H1 (cell line): ENCODE data around the gene REG1A. TPM values are rescaled to one million over a fixed set of nuclear protein-coding genes. Genes with fewer than 3 reads are reported as not detected.

Experiments used
- CTCF ChIA-PET: fragments of 300-600 bp; sonication (Branson Sonifier 250); formaldehyde crosslinking; loops from one replicate; lab custom pipeline; 2021; ENCODE audit not compliant: partially characterized antibody; lab: Charles Lee
- POLR2A ChIA-PET: fragments of 300-600 bp; sonication (Branson Sonifier 250); formaldehyde crosslinking; loops from one replicate; lab custom pipeline; 2021; ENCODE audit warnings: inconsistent platforms; ENCODE audit not compliant: partially characterized antibody; lab: Charles Lee
- DNase-seq, 2 experiments: peaks; one replicate each; pipeline versions ENCODE4 v3.0.0 to v3.0.0-alpha.2; 2010 to 2022; ENCODE audit warnings: low spot score in 2 of 2, low read depth in 1 of 2, mixed read lengths in 1 of 2
- FAIRE-seq: peaks from 2 replicates; lab custom pipeline; 2011; peaks lifted over from hg19 to GRCh38; lab: Jason Lieb, UNC
- H2AFZ ChIP-seq: 2 replicates; pipeline ENCODE4 v1.8.1; 2012; ENCODE audit warnings: low read length, inconsistent platforms
- H2AK5ac ChIP-seq: 2 replicates; pipeline ENCODE4 v1.6.1; 2013; ENCODE audit warnings: low read depth, low read length
- H2BK120ac ChIP-seq: replicated peaks from 2 replicates; pipeline ENCODE3; 2013; ENCODE audit warnings: low read depth, low read length, inconsistent platforms
- H2BK12ac ChIP-seq: 2 replicates; pipeline ENCODE4 v1.6.1; 2013; ENCODE audit warnings: low read depth, low read length
- H2BK15ac ChIP-seq: 2 replicates; pipeline ENCODE4 v1.6.1; 2013; ENCODE audit warnings: low read length
- H2BK20ac ChIP-seq: 2 replicates; pipeline ENCODE4 v1.6.1; 2013; ENCODE audit warnings: low read length
- H2BK5ac ChIP-seq: 2 replicates; pipeline ENCODE4 v1.6.1; 2013; ENCODE audit warnings: low read depth, low read length
- H3K14ac ChIP-seq: 2 replicates; pipeline ENCODE4 v1.6.1; 2013; ENCODE audit warnings: inconsistent platforms; ENCODE audit not compliant: insufficient read length
- H3K18ac ChIP-seq: 2 replicates; pipeline ENCODE4 v1.6.1; 2013; ENCODE audit warnings: low read length; ENCODE audit errors: extremely low read depth
- H3K23ac ChIP-seq: 2 replicates; pipeline ENCODE4 v1.6.1; 2013; ENCODE audit warnings: inconsistent platforms; ENCODE audit not compliant: insufficient read length
- H3K23me2 ChIP-seq: 2 replicates; pipeline ENCODE4 v1.6.1; 2013; ENCODE audit warnings: low read depth, low read length
- H3K27ac ChIP-seq: 2 replicates; pipeline ENCODE4 v1.6.1; 2011; ENCODE audit warnings: low read depth, low read length, inconsistent platforms
- H3K27me3 ChIP-seq, 4 experiments: replicated peaks in 1 of 4; 1 replicate in 1 of 4; 2 replicates in 3 of 4; pipeline versions ENCODE4 v1.6.1 to v1.8.1; 2011 to 2013; ENCODE audit warnings: low read length in 3 of 4, mild to moderate bottlenecking in 3 of 4, inconsistent platforms in 2 of 4, mixed read lengths in 2 of 4, moderate library complexity in 1 of 4; ENCODE audit not compliant: control insufficient read depth in 3 of 4, insufficient read depth in 3 of 4; ENCODE audit errors: extremely low read depth in 1 of 4
- H3K36me3 ChIP-seq, 4 experiments: 2 replicates each; pipeline versions ENCODE4 v1.6.1 to v1.8.1; 2011 to 2013; ENCODE audit warnings: mild to moderate bottlenecking in 4 of 4, low read length in 3 of 4, moderate library complexity in 2 of 4, control low read depth in 1 of 4, inconsistent platforms in 1 of 4; ENCODE audit not compliant: insufficient read depth in 4 of 4, control insufficient read depth in 2 of 4
- H3K4ac ChIP-seq: replicated peaks from 2 replicates; pipeline ENCODE3; 2013; ENCODE audit warnings: low read length, low read depth, mixed read lengths, inconsistent platforms; ENCODE audit not compliant: insufficient read length
- H3K4me1 ChIP-seq, 4 experiments: replicated peaks in 1 of 4; 1 replicate in 1 of 4; 2 replicates in 3 of 4; pipeline versions ENCODE4 v1.6.1 to v1.8.1; 2011 to 2013; ENCODE audit warnings: low read length in 3 of 4, inconsistent platforms in 2 of 4, mixed read lengths in 1 of 4; ENCODE audit not compliant: insufficient read depth in 4 of 4, control insufficient read depth in 3 of 4
- H3K4me2 ChIP-seq, 2 experiments: 2 replicates each; pipeline versions ENCODE4 v1.6.1 to v1.8.1; 2011 to 2013; ENCODE audit warnings: low read depth in 2 of 2, low read length in 2 of 2, control low read depth in 1 of 2, inconsistent platforms in 1 of 2, mild to moderate bottlenecking in 1 of 2; ENCODE audit not compliant: insufficient read depth in 1 of 2
- H3K4me3 ChIP-seq, 4 experiments: fragments of 200-600, 300-600 bp in 1 of 4; sonication (generic), shearing (Covaris generic), sonication (Bioruptor Twin) in 1 of 4; 2 replicates each; pipeline versions ENCODE4 v1.5.1 to v1.8.1; 2011 to 2016; ENCODE audit warnings: low read length in 4 of 4, low read depth in 3 of 4, control low read depth in 2 of 4, inconsistent platforms in 2 of 4, mild to moderate bottlenecking in 2 of 4, mixed read lengths in 1 of 4, moderate library complexity in 1 of 4; ENCODE audit not compliant: insufficient read depth in 2 of 4; ENCODE audit errors: extremely low read depth in 1 of 4
- H3K56ac ChIP-seq: replicated peaks from 2 replicates; pipeline ENCODE3; 2013; ENCODE audit warnings: low read depth, mild to moderate bottlenecking, mixed read lengths, low read length, inconsistent platforms; ENCODE audit not compliant: insufficient read length
- H3K79me1 ChIP-seq: 2 replicates; pipeline ENCODE4 v1.6.1; 2013; ENCODE audit warnings: low read depth, low read length, control low read depth
- H3K79me2 ChIP-seq, 2 experiments: 2 replicates each; pipeline versions ENCODE4 v1.6.1 to v1.8.1; 2012 to 2013; ENCODE audit warnings: low read length in 2 of 2, mild to moderate bottlenecking in 2 of 2, inconsistent platforms in 1 of 2; ENCODE audit not compliant: insufficient read depth in 2 of 2, control insufficient read depth in 1 of 2
- H3K9ac ChIP-seq, 4 experiments: replicated peaks in 1 of 4; 1 replicate in 1 of 4; 2 replicates in 3 of 4; pipeline versions ENCODE4 v1.6.1 to v1.8.1; 2011 to 2013; ENCODE audit warnings: low read depth in 3 of 4, low read length in 3 of 4, control low read depth in 2 of 4, mild to moderate bottlenecking in 2 of 4, moderate library complexity in 2 of 4, inconsistent platforms in 1 of 4; ENCODE audit errors: extremely low read depth in 1 of 4
- H3K9me3 ChIP-seq, 2 experiments: 2 replicates each; pipeline versions ENCODE4 v1.6.1 to v1.8.1; 2012 to 2013; ENCODE audit warnings: mild to moderate bottlenecking in 2 of 2, moderate library complexity in 2 of 2, control low read depth in 1 of 2, inconsistent platforms in 1 of 2, low read depth in 1 of 2, low read length in 1 of 2, mixed read lengths in 1 of 2; ENCODE audit not compliant: insufficient read depth in 2 of 2
- H4K20me1 ChIP-seq, 2 experiments: replicated peaks in 1 of 2; 2 replicates each; pipeline versions ENCODE3 to v1.8.1; 2011 to 2013; ENCODE audit warnings: inconsistent platforms in 2 of 2, low read length in 2 of 2, mild to moderate bottlenecking in 1 of 2; ENCODE audit not compliant: insufficient read depth in 2 of 2, control insufficient read depth in 1 of 2
- H4K5ac ChIP-seq: 2 replicates; pipeline ENCODE4 v1.6.1; 2013; ENCODE audit warnings: low read length, low read depth, mixed read lengths, inconsistent platforms; ENCODE audit not compliant: insufficient read length
- H4K8ac ChIP-seq: 2 replicates; pipeline ENCODE4 v1.8.0; 2013; ENCODE audit warnings: mild to moderate bottlenecking, moderate library complexity, low read length, inconsistent platforms; ENCODE audit not compliant: insufficient read depth; ENCODE audit errors: extremely low read depth
- H4K91ac ChIP-seq: replicated peaks from 2 replicates; pipeline ENCODE3; 2013; ENCODE audit warnings: low read length, mixed read lengths, inconsistent platforms; ENCODE audit not compliant: insufficient read length
- CBX5 ChIP-seq: fragments of 300-800, 300-1000 bp; sonication (generic); IDR thresholded peaks from 2 replicates; pipeline ENCODE4 v1.7.1; 2016; ENCODE audit warnings: antibody characterized with exemption, low read length, low read depth
- CTBP2 ChIP-seq: IDR thresholded peaks from 2 replicates; pipeline ENCODE4 v1.7.0; 2011; ENCODE audit warnings: borderline replicate concordance, mild to moderate bottlenecking, moderate library complexity, mixed read lengths, low read length; ENCODE audit not compliant: insufficient read depth, insufficient read length
- EP300 ChIP-seq, 2 experiments: IDR thresholded peaks; 1 replicate in 1 of 2; 2 replicates in 1 of 2; pipeline ENCODE4 v1.6.1; 2011 to 2012; ENCODE audit warnings: low read depth in 2 of 2, low read length in 2 of 2, mild to moderate bottlenecking in 2 of 2, borderline replicate concordance in 1 of 2, inconsistent platforms in 1 of 2, moderate library complexity in 1 of 2
- JUND ChIP-seq: IDR thresholded peaks from 2 replicates; pipeline ENCODE4 v1.6.1; 2011; ENCODE audit warnings: mild to moderate bottlenecking, improper control_type of control experiment, low read length
- KDM1A ChIP-seq: fragments of 200-600, 300-600 bp; sonication (generic); IDR thresholded peaks from 2 replicates; pipeline ENCODE4 v1.7.1; 2016; ENCODE audit warnings: mild to moderate bottlenecking, low read length, borderline replicate concordance
- KDM5A ChIP-seq: fragments of 200-600 bp; IDR thresholded peaks from 2 replicates; pipeline ENCODE4 v1.7.1; 2012; ENCODE audit warnings: mild to moderate bottlenecking, low read length, inconsistent platforms, mixed read lengths
- RFX5 ChIP-seq: IDR thresholded peaks from 2 replicates; pipeline ENCODE4 v1.6.1; 2011; ENCODE audit warnings: low read depth, low read length, improper control_type of control experiment, borderline replicate concordance
- SIN3A ChIP-seq, 2 experiments: IDR thresholded peaks in 1 of 2; conservative IDR thresholded peaks in 1 of 2; 2 replicates each; pipeline ENCODE4 v1.6.1; 2011 to 2012; ENCODE audit warnings: low read length in 2 of 2, improper control_type of control experiment in 1 of 2, low read depth in 1 of 2, mild to moderate bottlenecking in 1 of 2
- SP2 ChIP-seq: IDR thresholded peaks from 2 replicates; pipeline ENCODE4 v1.6.1; 2012; ENCODE audit warnings: mild to moderate bottlenecking, low read length, inconsistent platforms
- WGBS, 2 experiments: shearing (Covaris generic) in 1 of 2; methylation state at CpG; one replicate each; pipeline versions ENCODE4 v1.1.6 to v1.1.7; 2013 to 2015; ENCODE audit warnings: low lambda C conversion rate in 2 of 2, mixed read lengths in 2 of 2, inconsistent platforms in 1 of 2, low coverage in 1 of 2, missing lambda C conversion rate in 1 of 2; ENCODE audit not compliant: insufficient replicate concordance in 2 of 2, insufficient coverage in 1 of 2, insufficient read length in 1 of 2; ENCODE audit errors: extremely low coverage in 1 of 2, missing lambda C conversion rate in 1 of 2; 5-methylcytosine and 5-hydroxymethylcytosine counted together
- polyA plus RNA-seq, 7 experiments: library from polyadenylated mRNA; depleted of rRNA in 3 of 7; stranded (reverse) in 5 of 7; unstranded in 2 of 7; fragments of >200 nt in 5 of 7; fragments of 200-250 nt in 2 of 7; gene quantifications; 1 replicate in 5 of 7; 2 replicates in 1 of 7; 4 replicates in 1 of 7; pipeline versions ENCODE4 v1.2.1 to v1.2.3, GENCODE V29; 2011 to 2013; ENCODE audit warnings: missing spikeins in 2 of 7, mixed read lengths in 2 of 7
- total RNA-seq: library from RNA; stranded (reverse); fragmentation: NEBNext Ultra II Directional; extraction: Animal tissue kit (Norgen Biotek cat#: 25700); gene quantifications from 2 replicates; pipeline ENCODE4 v1.2.1, GENCODE V29; 2021
- TF ChIP-seq, protein P1 (sequence below): IDR thresholded peaks from 2 replicates; pipeline ENCODE4 v1.6.1; 2012; ENCODE audit warnings: inconsistent platforms

The REG1A gene
- total and polyA plus RNA-seq, 2 of the 8 experiments (the other 6 are each of a cell fraction or from before 2014, with no cell fraction given) = not detected

- no peak overlapping the region for H4K8ac ChIP-seq
- H3K4me2 ChIP-seq = no peak overlapping the region
- DNase-seq (no peak), FAIRE-seq (no peak)
- H3K79me1 ChIP-seq = no peaks in the 10 kb centered on the region
- no peak overlapping the region for H4K5ac ChIP-seq
- no peaks in the 10 kb centered on the region for H3K27me3 ChIP-seq
- no peak overlapping the region for H3K18ac ChIP-seq
- no peak overlapping the region for H3K23ac ChIP-seq
- no peaks in the 10 kb centered on the region for H3K79me2 ChIP-seq
- H3K9ac ChIP-seq = no peak overlapping the region
- H3K4ac ChIP-seq = no peak overlapping the region
- no peak overlapping the region for H2BK12ac ChIP-seq
- POLR2A ChIA-PET = no interaction called here
- no peak overlapping the region for H2BK20ac ChIP-seq
- H3K36me3 ChIP-seq = no peaks in the 10 kb centered on the region
- no peak overlapping the region for H2BK5ac ChIP-seq
- no peak overlapping the region for H3K27ac ChIP-seq
- no peak overlapping the region for H3K4me3 ChIP-seq
- no peaks in the 10 kb centered on the region for H4K20me1 ChIP-seq
- H3K9me3 ChIP-seq = no peaks in the 10 kb centered on the region
- no peak overlapping the region for H4K91ac ChIP-seq
- H3K23me2 ChIP-seq = 0 out of 2 replicates have a peak, but pooled peaks cover 2% of the 10 kb centered on the region
- no peak overlapping the region for H2AK5ac ChIP-seq
- H2BK120ac ChIP-seq = no peak overlapping the region
- H2BK15ac ChIP-seq = no peak overlapping the region
- 81% methylated on average over 2 of the region's 2 CpGs; no CpG with 5 or more reads in 1 of the 2 experiments for WGBS, 2 experiments
- no peak overlapping the region for H3K56ac ChIP-seq
- CTCF ChIA-PET = no interaction called here
- no peaks in the 10 kb centered on the region for H3K4me1 ChIP-seq
- H2AFZ ChIP-seq = no peak overlapping the region
- no peak overlapping the region for H3K14ac ChIP-seq
- no peak for TF ChIP-seq SIN3A (conservative IDR thresholded peaks at IDR 0.05 in 1 of 2, IDR thresholded peaks at IDR 0.05 in 1 of 2; ENCODE audit: low read depth in 1 of 2, low read length in 2 of 2)
- TF ChIP-seq, protein P1, sequence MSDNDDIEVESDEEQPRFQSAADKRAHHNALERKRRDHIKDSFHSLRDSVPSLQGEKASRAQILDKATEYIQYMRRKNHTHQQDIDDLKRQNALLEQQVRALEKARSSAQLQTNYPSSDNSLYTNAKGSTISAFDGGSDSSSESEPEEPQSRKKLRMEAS = no peak
- TF ChIP-seq CTBP2 = no peak
- no peak for TF ChIP-seq EP300 (IDR thresholded peaks at IDR 0.05; ENCODE audit: borderline replicate concordance in 1 of 2, low read depth in 2 of 2, low read length in 2 of 2)
- TF ChIP-seq JUND = no peak
- no peak for TF ChIP-seq KDM1A
- no peak for TF ChIP-seq RFX5
- TF ChIP-seq SP2 = no peak
- TF ChIP-seq KDM5A = no peak
- no peak for TF ChIP-seq CBX5
Observed at GRCh38 chr2:79116997-79117928, 3.0 kb upstream of the REG1A start.
